ENCODE data around the gene DPP6. TPM values are rescaled to one million over a fixed set of nuclear protein-coding genes. Genes with fewer than 3 reads are reported as not detected.

DPP6 gene
- total RNA-seq, 1 experiment from 2014 or later = not detected

- Histone ChIP-seq H2AFZ (no peak overlapping the region), H3K4me3 (no peak overlapping the region), H3K9me3 (ENCODE audit: insufficient read depth, low read depth) (no peaks in the 10 kb centered on the region), H3K79me2 (ENCODE audit: low read depth) (no peaks in the 10 kb centered on the region), H3K4me1 (replicated peaks; ENCODE audit: insufficient read depth) (no peaks in the 10 kb centered on the region), H3F3A (ENCODE audit: insufficient read depth, low read depth) (no peaks in the 10 kb centered on the region), H3K36me3 (ENCODE audit: low read depth) (no peaks in the 10 kb centered on the region), H3K27me3 (ENCODE audit: insufficient read depth, low read depth) (peaks cover 70% of the 10 kb centered on the region), H3K27ac (no peak overlapping the region), H3K9me2 (ENCODE audit: insufficient read depth) (no peaks in the 10 kb centered on the region), H4K20me1 (ENCODE audit: insufficient read depth) (no peaks in the 10 kb centered on the region), H3K4me2 (no peak overlapping the region)
- intact Hi-C loops (cut with micrococcal nuclease; ENCODE audit: unreplicated experiment) = no loop called here
- no peak for TF ChIP-seq EZH2 (IDR thresholded peaks at IDR 0.05; ENCODE audit: low read depth)
- no peak for TF ChIP-seq CTCF (conservative IDR thresholded peaks at IDR 0.05)
- BruUV-seq (replicated peaks) = no TSS peak
- POLR2A ChIA-PET (ENCODE audit: unreplicated experiment) = no interaction called here
- CTCF ChIA-PET = no interaction called here
- no peak for DNase-seq
These were observed 576.4 kb downstream of the DPP6 start for GRCh38 chr7:154628556-154628955.

- H2AFZ ChIP-seq = no peak overlapping the region
- no peak overlapping the region for H3K4me2 ChIP-seq
- no peaks in the 10 kb centered on the region for H3K4me1 ChIP-seq (replicated peaks; ENCODE audit: insufficient read depth)
- DNase-seq = no peak
- no peaks in the 10 kb centered on the region for H3K36me3 ChIP-seq (ENCODE audit: low read depth)
- no peak for TF ChIP-seq EZH2 (IDR thresholded peaks at IDR 0.05; ENCODE audit: low read depth)
- TF ChIP-seq CTCF (conservative IDR thresholded peaks at IDR 0.05) = no peak
- H3K4me3 ChIP-seq = no peak overlapping the region
- no peaks in the 10 kb centered on the region for H3F3A ChIP-seq (ENCODE audit: insufficient read depth, low read depth)
- BruUV-seq (replicated peaks) = no TSS peak
- ChIA-PET POLR2A (ENCODE audit: unreplicated experiment) (no interaction called here), CTCF (no interaction called here)
- no peaks in the 10 kb centered on the region for H3K9me2 ChIP-seq (ENCODE audit: insufficient read depth)
- no peaks in the 10 kb centered on the region for H4K20me1 ChIP-seq (ENCODE audit: insufficient read depth)
- no peaks in the 10 kb centered on the region for H3K79me2 ChIP-seq (ENCODE audit: low read depth)
- no peak overlapping the region for H3K27ac ChIP-seq
- peaks cover 60% of the 10 kb centered on the region for H3K27me3 ChIP-seq (ENCODE audit: insufficient read depth, low read depth)
- H3K9me3 ChIP-seq (ENCODE audit: insufficient read depth, low read depth) = no peaks in the 10 kb centered on the region
- intact Hi-C loops (cut with micrococcal nuclease; ENCODE audit: unreplicated experiment) = no loop called here
These were observed 579.0 kb downstream of the DPP6 start for GRCh38 chr7:154631162-154631561.

- H2AFZ ChIP-seq = no peak overlapping the region
- H3K9me2 ChIP-seq (ENCODE audit: insufficient read depth) = no peaks in the 10 kb centered on the region
- no peaks in the 10 kb centered on the region for H3K4me1 ChIP-seq (replicated peaks; ENCODE audit: insufficient read depth)
- TF ChIP-seq CTCF (conservative IDR thresholded peaks at IDR 0.05) (no peak), EZH2 (IDR thresholded peaks at IDR 0.05; ENCODE audit: low read depth) (no peak)
- H3K27me3 ChIP-seq (ENCODE audit: insufficient read depth, low read depth) = peaks cover 63% of the 10 kb centered on the region
- no peaks in the 10 kb centered on the region for H3F3A ChIP-seq (ENCODE audit: insufficient read depth, low read depth)
- H3K9me3 ChIP-seq (ENCODE audit: insufficient read depth, low read depth) = no peaks in the 10 kb centered on the region
- POLR2A ChIA-PET (ENCODE audit: unreplicated experiment) = no interaction called here
- intact Hi-C loops (cut with micrococcal nuclease; ENCODE audit: unreplicated experiment) = no loop called here
- no TSS peak for BruUV-seq (replicated peaks)
- H3K4me2 ChIP-seq = no peak overlapping the region
- no peaks in the 10 kb centered on the region for H3K36me3 ChIP-seq (ENCODE audit: low read depth)
- no peak overlapping the region for H3K27ac ChIP-seq
- no peak for DNase-seq
- H4K20me1 ChIP-seq (ENCODE audit: insufficient read depth) = no peaks in the 10 kb centered on the region
- H3K79me2 ChIP-seq (ENCODE audit: low read depth) = no peaks in the 10 kb centered on the region
- CTCF ChIA-PET = no interaction called here
- H3K4me3 ChIP-seq = no peak overlapping the region
These were observed 581.4 kb downstream of the DPP6 start for GRCh38 chr7:154633641-154634040.
